ENCODE data around the gene IDH3G.
"Not testable (repeated sequence)": the region's sequence is repeated elsewhere in the genome, so short reads cannot be mapped to it uniquely, and the experiment has no call there.

Gene IDH3G

GRCh38 chrX:153794018-153794896 lies at the start of gene IDH3G, which contains the start of gene SSR4:
IDH3G (minus strand) TSS chrX:153794375; CDS start chrX:153794326, 49 bp downstream.
SSR4 (plus strand) TSS chrX:153794668; CDS start chrX:153794688, 20 bp downstream.
- DNase-seq = peak; percentile 93

GRCh38 chrX:153836921-153837320 lies 42.7 kb upstream of the IDH3G start:
- no peak for DNase-seq

- DNase-seq = no peak
These were observed 38.6 kb upstream of the IDH3G start for GRCh38 chrX:153832728-153833127.

- no peak for DNase-seq
These were observed 37.4 kb upstream of the IDH3G start for GRCh38 chrX:153831429-153832150.

GRCh38 chrX:153830640-153831428 lies 36.7 kb upstream of the IDH3G start:
- no peak for DNase-seq

GRCh38 chrX:153829799-153830639 lies 35.8 kb upstream of the IDH3G start, which contains the start of gene PDZD4:
PDZD4 (minus strand) TSS chrX:153830544; CDS start chrX:153830298, 246 bp downstream.
- DNase-seq = no peak

- no peak for DNase-seq
These were observed 35.3 kb upstream of the IDH3G start for GRCh38 chrX:153829549-153829798.

GRCh38 chrX:153828723-153829548 lies 34.8 kb upstream of the IDH3G start:
- DNase-seq = peak; percentile 25

GRCh38 chrX:153828308-153828707 lies 34.1 kb upstream of the IDH3G start:
- no peak for DNase-seq

GRCh38 chrX:153827903-153828302 lies 33.7 kb upstream of the IDH3G start:
- no peak for DNase-seq

GRCh38 chrX:153827016-153827415 lies 32.8 kb upstream of the IDH3G start:
- no peak for DNase-seq

GRCh38 chrX:153825042-153825441 lies 30.9 kb upstream of the IDH3G start:
- no peak for DNase-seq

- DNase-seq = no peak
These were observed 30.2 kb upstream of the IDH3G start for GRCh38 chrX:153824348-153824747.

GRCh38 chrX:153821066-153821465 lies 26.9 kb upstream of the IDH3G start:
- DNase-seq = no peak

- no peak for DNase-seq
These were observed 26.4 kb upstream of the IDH3G start for GRCh38 chrX:153820601-153821000.

GRCh38 chrX:153819384-153820040 lies 25.3 kb upstream of the IDH3G start:
- DNase-seq = no peak

- DNase-seq = peak; percentile 32
These were observed 24.6 kb upstream of the IDH3G start for GRCh38 chrX:153818571-153819383.

GRCh38 chrX:153818064-153818463 lies 23.9 kb upstream of the IDH3G start:
- not testable (repeated sequence) for DNase-seq

GRCh38 chrX:153816831-153817690 lies 22.9 kb upstream of the IDH3G start:
- no peak for DNase-seq

Data from EL (cell line).